PC-3 (cell line): Measurements from ENCODE around the gene RAB5B. TPM values are rescaled to one million over a fixed set of nuclear protein-coding genes. Genes with fewer than 3 reads are reported as not detected.
A peak's percentile ranks its signal among the peaks of the same experiment; 100 is the strongest.

Source experiments
- ATAC-seq: fragments of 200-7000 bp; cut with Tn5 transposase; 2 replicates; pipeline ENCODE4 v1.9.1; 2020; ENCODE audit warnings: mild to moderate bottlenecking, moderate library complexity
- BruUV-seq: library from RNA; stranded (reverse); fragments of 400-500 nt; replicated peaks from 2 replicates; lab custom pipeline; 2021; lab: Mats Ljungman, UMichigan
- CTCF ChIA-PET: fragments of 300-600 bp; sonication (Branson Sonifier 250); formaldehyde crosslinking; loops from one replicate; lab custom pipeline; 2022; ENCODE audit warnings: antibody characterized with exemption; lab: Charles Lee
- POLR2A ChIA-PET: fragments of 300-600 bp; sonication (Branson Sonifier 250); formaldehyde crosslinking; loops from one replicate; lab custom pipeline; 2022; ENCODE audit warnings: antibody characterized with exemption; ENCODE audit not compliant: unreplicated experiment; lab: Charles Lee
- DNase-seq: peaks from one replicate; pipeline ENCODE4 v3.0.0-alpha.2; 2015
- H2AFZ ChIP-seq: fragments of 300-600 bp; sonication (generic); 2 replicates; pipeline ENCODE4 v1.6.0; 2016; ENCODE audit warnings: antibody characterized with exemption, low read length
- H3F3A ChIP-seq: fragments of 300-600 bp; sonication (generic); one replicate; pipeline ENCODE4 v1.6.0; 2017; ENCODE audit warnings: antibody characterized with exemption, low read length, control low read depth, mild to moderate bottlenecking; ENCODE audit not compliant: unreplicated experiment
- H3K27ac ChIP-seq: fragments of 300-600 bp; sonication (generic); 2 replicates; pipeline ENCODE4 v1.5.1; 2016; ENCODE audit warnings: mild to moderate bottlenecking, low read length
- H3K27me3 ChIP-seq: fragments of 300-600 bp; sonication (generic); 2 replicates; pipeline ENCODE4 v1.6.1; 2016; ENCODE audit warnings: low read length, mixed read lengths
- H3K36me3 ChIP-seq: fragments of 300-600 bp; sonication (generic); 2 replicates; pipeline ENCODE4 v1.6.1; 2016; ENCODE audit warnings: low read depth, mixed run types, low read length, mixed read lengths
- H3K4me1 ChIP-seq: fragments of 300-600 bp; sonication (generic); 2 replicates; pipeline ENCODE4 v1.5.1; 2016; ENCODE audit warnings: low read length; ENCODE audit not compliant: insufficient read depth
- H3K4me2 ChIP-seq: fragments of 300-600 bp; sonication (generic); 2 replicates; pipeline ENCODE4 v1.6.0; 2016; ENCODE audit warnings: low read length
- H3K4me3 ChIP-seq: fragments of 300-600 bp; sonication (generic); 2 replicates; pipeline ENCODE4 v1.5.1; 2016; ENCODE audit warnings: mild to moderate bottlenecking, low read length, mixed read lengths
- H3K79me2 ChIP-seq: fragments of 300-600 bp; sonication (generic); 2 replicates; pipeline ENCODE4 v1.6.1; 2017; ENCODE audit warnings: low read length, mixed read lengths
- H3K9ac ChIP-seq: fragments of 300-600 bp; sonication (generic); 2 replicates; pipeline ENCODE4 v1.6.0; 2016; ENCODE audit warnings: mild to moderate bottlenecking, low read length
- H3K9me2 ChIP-seq: fragments of 300-600 bp; sonication (generic); replicated peaks from 2 replicates; pipeline ENCODE4 v1.6.1; 2016; ENCODE audit warnings: mixed run types, low read length, mixed read lengths
- H3K9me3 ChIP-seq: fragments of 300-600 bp; sonication (generic); 2 replicates; pipeline ENCODE4 v1.6.1; 2016; ENCODE audit warnings: low read length, mixed read lengths
- H4K20me1 ChIP-seq: fragments of 300-600 bp; sonication (generic); 2 replicates; pipeline ENCODE4 v1.6.1; 2016; ENCODE audit warnings: low read length, mixed read lengths
- CTCF ChIP-seq: fragments of 300-600 bp; sonication (generic); conservative IDR thresholded peaks from 2 replicates; pipeline ENCODE4 v1.5.1; 2017; ENCODE audit warnings: antibody characterized with exemption, low read depth, mild to moderate bottlenecking, low read length
- EZH2 ChIP-seq: fragments of 300-600 bp; sonication (generic); IDR thresholded peaks from one replicate; pipeline ENCODE4 v1.6.1; 2017; ENCODE audit warnings: antibody characterized with exemption, mild to moderate bottlenecking, low read length; ENCODE audit not compliant: unreplicated experiment
- EZH2phosphoT487 ChIP-seq: fragments of 300-600 bp; sonication (generic); IDR thresholded peaks from 2 replicates; pipeline ENCODE4 v1.6.1; 2018; ENCODE audit warnings: mild to moderate bottlenecking, antibody characterized with exemption, low read length, borderline replicate concordance
- intact Hi-C: fragments of 100-400 bp; cut with micrococcal nuclease; formaldehyde crosslinking; loops from 2 replicates; pipeline ENCODE4 v1.9.0; 2023
- total RNA-seq: library from RNA; depleted of rRNA; stranded (reverse); fragments of >200 nt; gene quantifications from 2 replicates; pipeline ENCODE4 v1.2.3, GENCODE V29; 2014

The RAB5B gene
- total RNA-seq, 1 experiment from 2014 or later: 48.8 TPM

GRCh38 chr12:56011509-56012090 is 37.7 kb downstream of the RAB5B start:
- no peaks in the 10 kb centered on the region for H3K36me3 ChIP-seq
- H3K27ac ChIP-seq: no peak overlapping the region
- intact Hi-C loops: no loop called here
- H3K4me1 ChIP-seq: peaks cover 4% of the 10 kb centered on the region; the same call in 1 of the 2 replicates
- no peak for DNase-seq
- H3K4me2 ChIP-seq: no peak overlapping the region
- BruUV-seq: no TSS peak
- no peaks in the 10 kb centered on the region for H4K20me1 ChIP-seq
- no peak overlapping the region for H2AFZ ChIP-seq
- H3F3A ChIP-seq: no peaks in the 10 kb centered on the region
- no peak overlapping the region for H3K9ac ChIP-seq
- H3K79me2 ChIP-seq: no peaks in the 10 kb centered on the region
- no peak for ATAC-seq
- CTCF ChIA-PET: no interaction called here
- no peaks in the 10 kb centered on the region for H3K27me3 ChIP-seq
- H3K9me2 ChIP-seq: no peaks in the 10 kb centered on the region
- no peak for TF ChIP-seq CTCF
- TF ChIP-seq EZH2phosphoT487: no peak
- no peak for TF ChIP-seq EZH2
- POLR2A ChIA-PET: no interaction called here
- no peak overlapping the region for H3K4me3 ChIP-seq
- no peaks in the 10 kb centered on the region for H3K9me3 ChIP-seq

- H2AFZ ChIP-seq: no peak overlapping the region
- H3K36me3 ChIP-seq: no peaks in the 10 kb centered on the region
- no peaks in the 10 kb centered on the region for H3F3A ChIP-seq
- no peak for ATAC-seq
- no peak overlapping the region for H3K4me2 ChIP-seq
- POLR2A ChIA-PET: no interaction called here
- no peak overlapping the region for H3K27ac ChIP-seq
- H3K4me3 ChIP-seq: no peak overlapping the region
- no peak for DNase-seq
- no TSS peak for BruUV-seq
- TF ChIP-seq EZH2phosphoT487 (no peak), EZH2 (no peak), CTCF (no peak)
- H3K79me2 ChIP-seq: no peaks in the 10 kb centered on the region
- H3K9me3 ChIP-seq: no peaks in the 10 kb centered on the region
- intact Hi-C loops: no loop called here
- CTCF ChIA-PET: no interaction called here
- no peaks in the 10 kb centered on the region for H3K9me2 ChIP-seq
- H4K20me1 ChIP-seq: no peaks in the 10 kb centered on the region
- 0 out of 2 replicates have a peak, but pooled peaks cover 4% of the 10 kb centered on the region for H3K4me1 ChIP-seq
- no peaks in the 10 kb centered on the region for H3K27me3 ChIP-seq
- no peak overlapping the region for H3K9ac ChIP-seq
Observed at GRCh38 chr12:56013482-56013881, 39.6 kb downstream of the RAB5B start.

GRCh38 chr12:56014205-56014604 is 40.3 kb downstream of the RAB5B start:
- H2AFZ ChIP-seq: no peak overlapping the region
- no peak overlapping the region for H3K9ac ChIP-seq
- H3K9me2 ChIP-seq: no peaks in the 10 kb centered on the region
- no peaks in the 10 kb centered on the region for H4K20me1 ChIP-seq
- H3K27me3 ChIP-seq: no peaks in the 10 kb centered on the region
- TF ChIP-seq CTCF (no peak), EZH2 (no peak), EZH2phosphoT487 (no peak)
- H3K27ac ChIP-seq: no peak overlapping the region
- CTCF ChIA-PET: interaction anchor here (0.6 kb wide), 1 partner anchor 18 kb away, joined by 3 read pairs; no protein-coding TSS in a partner anchor
- no TSS peak for BruUV-seq
- H3K4me2 ChIP-seq: no peak overlapping the region
- ATAC-seq (no peak), DNase-seq (peak; percentile 18)
- 0 out of 2 replicates have a peak, but pooled peaks cover 4% of the 10 kb centered on the region for H3K4me1 ChIP-seq
- no peak overlapping the region for H3K4me3 ChIP-seq
- no peaks in the 10 kb centered on the region for H3K79me2 ChIP-seq
- intact Hi-C loops: no loop called here
- H3K36me3 ChIP-seq: no peaks in the 10 kb centered on the region
- POLR2A ChIA-PET: no interaction called here
- no peaks in the 10 kb centered on the region for H3F3A ChIP-seq
- H3K9me3 ChIP-seq: no peaks in the 10 kb centered on the region
